Pancreas (tissue), 10 donors: ENCODE results near the gene RGS11. TPM values are rescaled to one million over a fixed set of nuclear protein-coding genes. Genes with fewer than 3 reads are reported as not detected.

Experiments used
- ATAC-seq, 4 donors: fragments of 200-7000 bp; cut with Tn5 transposase; one replicate each; pipeline versions ENCODE4 v1.8.0 to v1.9.1; 2020; ENCODE audit warnings: mild to moderate bottlenecking in 4 of 4, moderate library complexity in 4 of 4
- DNase-seq, 6 donors: peaks; one replicate each; pipeline ENCODE4 v3.0.0-alpha.2; 2020
- FAIRE-seq: peaks from 2 replicates; lab custom pipeline; 2012; peaks lifted over from hg19 to GRCh38; lab: Jason Lieb, UNC
- H3K27ac ChIP-seq, 4 donors: fragments of 200-600 bp; sonication (generic); 1 replicate in 3 of 4; 2 replicates in 1 of 4; pipeline versions ENCODE4 v1.5.0 to v1.8.0; 2020
- H3K27me3 ChIP-seq, 4 donors: fragments of 200-600 bp; one replicate each; pipeline ENCODE4 v1.8.0; 2021
- H3K36me3 ChIP-seq, 3 donors: fragments of 200-600 bp; sonication (generic) in 1 of 3; one replicate each; pipeline versions ENCODE4 v1.5.0 to v1.8.0; 2020 to 2021
- H3K4me1 ChIP-seq, 3 donors: fragments of 200-600 bp; one replicate each; pipeline ENCODE4 v1.8.0; 2021
- H3K4me3 ChIP-seq, 4 donors: fragments of 200-600 bp; sonication (generic) in 2 of 4; one replicate each; pipeline versions ENCODE4 v1.5.0 to v1.8.0; 2020 to 2021
- H3K9me3 ChIP-seq, 4 donors: fragments of 200-600 bp; one replicate each; pipeline ENCODE4 v1.8.0; 2021
- CTCF ChIP-seq, 4 donors: fragments of 200-600 bp; sonication (generic) in 3 of 4; IDR thresholded peaks; one replicate each; pipeline versions ENCODE4 v1.5.0 to v1.8.0; 2021; ENCODE audit warnings: antibody characterized with exemption in 4 of 4
- WGBS, 2 donors: extraction: QIAGEN DNeasy Blood & Tissue Kit; methylation state at CpG; one replicate each; pipeline ENCODE4 v1.1.7; 2013; 5-methylcytosine and 5-hydroxymethylcytosine counted together
- intact Hi-C, 3 donors: fragments of 100-400 bp; cut with DNase I; formaldehyde crosslinking; loops; one replicate each; pipeline versions ENCODE4 v1.11.1 to v1.14.2; 2022
- polyA plus RNA-seq, 2 donors: library from polyadenylated mRNA; stranded (reverse); fragments of 200-250 nt; gene quantifications; one replicate each; pipeline ENCODE4 v1.2.3, GENCODE V29; 2013
- total RNA-seq, 6 donors: library from RNA; stranded (reverse); fragmentation: NEBNext Ultra II Directional in 4 of 6; extraction: Animal tissue kit (Norgen Biotek cat#: 25700) in 4 of 6; gene quantifications; one replicate each; pipeline versions ENCODE4 v1.2.1 to v1.2.4, GENCODE V29; 2021 to 2023
- donor health status: healthy with polysubstance abuse.
- donor health status: DM: no; HTN: no; CAD: no; lungs with moderate emphysema.
- donor health status: DM: no; HTN: no; CAD: no.
- donor health status: control.
- donor health status: control.
- donor health status: Bipolar disorder and iron deficiency.
- donor health status: DM: yes; HTN: yes; CAD: no.
- donor health status: DM: no; HTN: no; CAD: no.
- donor health status: DM: no; HTN: no; CAD: no.
- donor health status: DM: yes; HTN: yes; CAD: no.

Gene RGS11
- total and polyA plus RNA-seq, 8 donors = 4.5 to 47.2 (median 8.1) TPM

GRCh38 chr16:281660-282255 lies 6.0 kb upstream of the RGS11 start:
- no peak for FAIRE-seq
- H3K27me3 ChIP-seq = no peaks in the 10 kb centered on the region

GRCh38 chr16:280991-281659 lies 5.4 kb upstream of the RGS11 start:
- Histone ChIP-seq H3K4me1 (no peaks in the 10 kb centered on the region), H3K36me3 (no peaks in the 10 kb centered on the region), H3K4me3 (peak overlapping the region; percentile 18 to 65 (median 36)), H3K27ac (peak overlapping the region in 3 of 4 donors; percentile 43 to 86 (median 82)), H3K9me3 (no peaks in the 10 kb centered on the region), H3K27me3 (no peaks in the 10 kb centered on the region)
- ATAC-seq (peak in 1 of 4 donors; percentile 3), DNase-seq (peak in 4 of 6 donors; percentile 19 to 74 (median 50)), FAIRE-seq (no peak)
- TF ChIP-seq CTCF (IDR thresholded peaks at IDR 0.05) = no peak
- intact Hi-C loops = no loop called here
- 17 to 33% methylated on average over 19 to 27 of the region's 27 CpGs for WGBS, 2 donors

More at GRCh38 chr16:281660-282255, 6.0 kb upstream of the RGS11 start:
- Histone ChIP-seq H3K36me3 (no peaks in the 10 kb centered on the region), H3K27ac (peak overlapping the region in 2 of 4 donors; percentile 82 to 86), H3K9me3 (no peaks in the 10 kb centered on the region), H3K4me3 (peak overlapping the region in 3 of 4 donors; percentile 10 to 65 (median 18)), H3K4me1 (no peaks in the 10 kb centered on the region)
- intact Hi-C loops = no loop called here
- TF ChIP-seq CTCF (IDR thresholded peaks at IDR 0.05) = no peak
- peak in 5 of 6 donors; percentile 41 to 82 (median 60) for DNase-seq
- WGBS, 2 donors = 22 to 45% methylated on average over 22 to 25 of the region's 25 CpGs
- ATAC-seq = peak in 1 of 4 donors; percentile 4

GRCh38 chr16:280552-280951 lies 4.8 kb upstream of the RGS11 start, which contains the start of gene ARHGDIG:
Gene ARHGDIG (plus strand): TSS chr16:280591. CDS start chr16:280681, 90 bp downstream.
- Histone ChIP-seq H3K4me3 (peak within 1 kb of the TSS; percentile 18 to 65 (median 38)), H3K27me3 (no peaks in the 10 kb centered on the region), H3K4me1 (no peaks in the 10 kb centered on the region), H3K27ac (peak within 1 kb of the TSS in 3 of 4 donors; percentile 43 to 86 (median 82)), H3K36me3 (no peaks in the 10 kb centered on the region), H3K9me3 (no peaks in the 10 kb centered on the region)
- DNase-seq (peak in 5 of 6 donors; percentile 19 to 72 (median 62)), FAIRE-seq (no peak), ATAC-seq (peak in 1 of 4 donors; percentile 6)
- no peak for TF ChIP-seq CTCF (IDR thresholded peaks at IDR 0.05)
- intact Hi-C loops = no loop called here
- 1% methylated on average over 30 to 54 of the region's 54 CpGs for WGBS, 2 donors

- Histone ChIP-seq H3K27me3 (no peaks in the 10 kb centered on the region), H3K9me3 (no peaks in the 10 kb centered on the region), H3K27ac (peak overlapping the region in 3 of 4 donors; percentile 10 to 77 (median 72)), H3K4me3 (peak overlapping the region in 3 of 4 donors; percentile 30 to 65 (median 37)), H3K36me3 (no peaks in the 10 kb centered on the region), H3K4me1 (peaks cover 0 to 2% (median 2%) of the 10 kb centered on the region in 3 donors)
- intact Hi-C loops = no loop called here
- WGBS, 2 donors = 2 to 8% methylated on average over 26 to 47 of the region's 47 CpGs
- FAIRE-seq = no peak
- DNase-seq = peak in 5 of 6 donors; percentile 25 to 72 (median 66)
- TF ChIP-seq CTCF (IDR thresholded peaks at IDR 0.05) = no peak
- ATAC-seq = no peak
These were observed 4.3 kb upstream of the RGS11 start for GRCh38 chr16:280005-280460.
